ENCODE results near the gene APC2.

Gene APC2, protein sequence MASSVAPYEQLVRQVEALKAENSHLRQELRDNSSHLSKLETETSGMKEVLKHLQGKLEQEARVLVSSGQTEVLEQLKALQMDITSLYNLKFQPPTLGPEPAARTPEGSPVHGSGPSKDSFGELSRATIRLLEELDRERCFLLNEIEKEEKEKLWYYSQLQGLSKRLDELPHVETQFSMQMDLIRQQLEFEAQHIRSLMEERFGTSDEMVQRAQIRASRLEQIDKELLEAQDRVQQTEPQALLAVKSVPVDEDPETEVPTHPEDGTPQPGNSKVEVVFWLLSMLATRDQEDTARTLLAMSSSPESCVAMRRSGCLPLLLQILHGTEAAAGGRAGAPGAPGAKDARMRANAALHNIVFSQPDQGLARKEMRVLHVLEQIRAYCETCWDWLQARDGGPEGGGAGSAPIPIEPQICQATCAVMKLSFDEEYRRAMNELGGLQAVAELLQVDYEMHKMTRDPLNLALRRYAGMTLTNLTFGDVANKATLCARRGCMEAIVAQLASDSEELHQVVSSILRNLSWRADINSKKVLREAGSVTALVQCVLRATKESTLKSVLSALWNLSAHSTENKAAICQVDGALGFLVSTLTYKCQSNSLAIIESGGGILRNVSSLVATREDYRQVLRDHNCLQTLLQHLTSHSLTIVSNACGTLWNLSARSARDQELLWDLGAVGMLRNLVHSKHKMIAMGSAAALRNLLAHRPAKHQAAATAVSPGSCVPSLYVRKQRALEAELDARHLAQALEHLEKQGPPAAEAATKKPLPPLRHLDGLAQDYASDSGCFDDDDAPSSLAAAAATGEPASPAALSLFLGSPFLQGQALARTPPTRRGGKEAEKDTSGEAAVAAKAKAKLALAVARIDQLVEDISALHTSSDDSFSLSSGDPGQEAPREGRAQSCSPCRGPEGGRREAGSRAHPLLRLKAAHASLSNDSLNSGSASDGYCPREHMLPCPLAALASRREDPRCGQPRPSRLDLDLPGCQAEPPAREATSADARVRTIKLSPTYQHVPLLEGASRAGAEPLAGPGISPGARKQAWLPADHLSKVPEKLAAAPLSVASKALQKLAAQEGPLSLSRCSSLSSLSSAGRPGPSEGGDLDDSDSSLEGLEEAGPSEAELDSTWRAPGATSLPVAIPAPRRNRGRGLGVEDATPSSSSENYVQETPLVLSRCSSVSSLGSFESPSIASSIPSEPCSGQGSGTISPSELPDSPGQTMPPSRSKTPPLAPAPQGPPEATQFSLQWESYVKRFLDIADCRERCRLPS (N-terminal part only)

DNA sequence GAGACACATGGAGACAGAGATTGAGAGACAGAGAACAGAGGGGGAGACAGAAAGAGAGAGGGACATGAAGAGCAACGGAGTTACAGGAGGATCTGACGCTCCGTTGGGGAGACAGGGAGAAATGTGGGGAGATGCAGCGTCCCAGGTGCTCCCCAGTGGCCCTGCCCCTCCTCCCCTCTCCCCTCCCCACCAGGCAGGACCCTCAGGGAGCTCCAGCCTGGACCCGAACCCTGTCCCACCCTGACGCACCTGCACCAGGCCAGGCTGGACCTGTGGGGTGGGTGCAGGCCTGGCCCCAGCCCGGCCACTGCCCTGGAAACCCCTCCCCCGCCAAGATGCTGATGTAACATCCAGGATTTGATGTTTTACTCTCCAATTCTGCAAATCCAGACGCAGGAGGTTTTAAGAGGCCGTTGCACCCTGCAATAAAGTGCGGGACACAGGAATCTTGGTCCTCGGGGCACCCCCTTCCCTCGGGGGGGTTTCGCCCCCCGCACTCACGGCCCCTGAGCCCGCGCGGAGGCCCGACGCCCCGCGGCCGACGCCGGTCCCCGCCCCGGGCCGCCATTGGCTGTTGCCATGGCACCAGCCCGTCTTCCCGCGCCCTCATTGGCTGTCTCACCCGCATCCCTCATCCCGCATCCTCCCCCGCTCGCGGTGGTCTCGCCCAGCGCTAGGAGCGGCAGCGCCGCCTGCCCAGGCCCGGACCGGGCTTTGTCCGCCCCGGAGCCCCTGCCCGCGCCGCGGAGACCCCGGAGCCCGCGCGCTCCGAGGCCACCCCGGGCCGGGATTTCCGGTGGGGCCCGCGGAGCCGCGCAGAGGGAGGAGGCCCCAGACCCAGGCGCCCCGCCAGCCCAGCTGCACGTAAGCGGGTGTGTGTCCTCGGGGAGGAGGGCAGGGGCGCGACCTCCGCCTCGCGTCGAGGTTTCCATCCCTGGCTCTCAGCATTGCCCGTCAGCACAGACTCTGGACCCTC, at the start of gene APC2:
Gene APC2, plus strand, starts transcription at position 655 of the 976 bp plus-strand sequence. CDS start 2,881 bp downstream, outside the sequence.
- H3K36me3 Mint-ChIP-seq, result peaks cover 7 to 8% of the 10 kb centered on the region in 2 donors
- H3K4me3 Mint-ChIP-seq, result peak within 1 kb of the TSS; percentile 8 to 20
- ATAC-seq (replicated peaks) (no peak), DNase-seq (no peak)
- H3K9me3 Mint-ChIP-seq, result no peaks in the 10 kb centered on the region
- peak within 1 kb of the TSS; percentile 75 for H3K27ac Mint-ChIP-seq
- peaks cover 61 to 79% of the 10 kb centered on the region in 2 donors for H3K27me3 Mint-ChIP-seq
- peaks cover 32 to 40% of the 10 kb centered on the region in 2 donors for H3K4me1 Mint-ChIP-seq

DNA sequence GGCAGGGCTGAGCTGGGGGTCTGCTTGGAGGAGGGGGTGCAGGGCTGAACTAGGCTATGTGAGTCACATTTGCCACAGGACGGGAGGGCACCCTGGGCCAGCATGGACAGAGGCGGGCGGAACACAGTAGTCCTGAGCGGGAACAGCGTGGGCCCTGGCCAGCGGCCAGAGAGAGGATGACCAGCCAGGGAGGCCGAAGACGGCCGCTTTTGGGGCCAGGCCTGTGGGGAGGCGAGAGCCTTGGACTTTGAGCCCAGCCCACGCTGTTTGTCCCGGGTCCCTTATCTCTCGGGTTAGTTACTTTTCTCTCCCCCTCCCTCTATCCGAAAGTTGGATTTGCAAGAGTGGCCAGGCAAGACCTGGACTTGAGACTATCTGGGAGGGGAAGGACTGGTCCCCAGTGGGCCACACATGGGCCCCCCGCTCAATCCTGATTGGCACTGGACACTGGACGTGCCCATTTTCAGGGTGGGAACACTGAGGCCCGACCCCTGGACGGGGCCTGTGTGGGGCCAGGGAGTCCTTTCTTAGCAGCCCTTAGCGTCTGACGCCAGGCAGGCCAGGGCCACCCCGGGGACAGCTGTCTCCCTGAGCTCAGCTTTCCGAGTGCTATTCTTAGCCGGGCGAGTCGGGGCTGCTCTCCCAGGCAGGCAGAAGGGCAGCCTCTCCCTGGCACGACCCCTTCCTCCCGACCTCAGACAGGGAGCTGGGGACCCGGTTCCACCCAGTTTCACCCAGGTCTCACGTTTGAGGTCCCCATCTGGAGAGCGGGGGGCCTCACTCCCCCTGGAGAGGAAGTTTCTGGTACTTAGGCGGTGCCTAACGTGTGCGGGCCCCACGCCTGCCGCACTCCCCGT, 49.4 kb upstream of the APC2 start:
- H3K9me3 Mint-ChIP-seq, result no peaks in the 10 kb centered on the region
- no peak overlapping the region for H3K27ac Mint-ChIP-seq
- H3K4me3 Mint-ChIP-seq, result peak overlapping the region; percentile 70 to 75
- peaks cover 9 to 13% of the 10 kb centered on the region in 2 donors for H3K27me3 Mint-ChIP-seq
- ATAC-seq (replicated peaks), result peak; percentile 42 to 45
- DNase-seq, result no peak
- peaks cover 14 to 32% of the 10 kb centered on the region in 2 donors for H3K4me1 Mint-ChIP-seq
- peaks cover 7 to 14% of the 10 kb centered on the region in 2 donors for H3K36me3 Mint-ChIP-seq

DNA sequence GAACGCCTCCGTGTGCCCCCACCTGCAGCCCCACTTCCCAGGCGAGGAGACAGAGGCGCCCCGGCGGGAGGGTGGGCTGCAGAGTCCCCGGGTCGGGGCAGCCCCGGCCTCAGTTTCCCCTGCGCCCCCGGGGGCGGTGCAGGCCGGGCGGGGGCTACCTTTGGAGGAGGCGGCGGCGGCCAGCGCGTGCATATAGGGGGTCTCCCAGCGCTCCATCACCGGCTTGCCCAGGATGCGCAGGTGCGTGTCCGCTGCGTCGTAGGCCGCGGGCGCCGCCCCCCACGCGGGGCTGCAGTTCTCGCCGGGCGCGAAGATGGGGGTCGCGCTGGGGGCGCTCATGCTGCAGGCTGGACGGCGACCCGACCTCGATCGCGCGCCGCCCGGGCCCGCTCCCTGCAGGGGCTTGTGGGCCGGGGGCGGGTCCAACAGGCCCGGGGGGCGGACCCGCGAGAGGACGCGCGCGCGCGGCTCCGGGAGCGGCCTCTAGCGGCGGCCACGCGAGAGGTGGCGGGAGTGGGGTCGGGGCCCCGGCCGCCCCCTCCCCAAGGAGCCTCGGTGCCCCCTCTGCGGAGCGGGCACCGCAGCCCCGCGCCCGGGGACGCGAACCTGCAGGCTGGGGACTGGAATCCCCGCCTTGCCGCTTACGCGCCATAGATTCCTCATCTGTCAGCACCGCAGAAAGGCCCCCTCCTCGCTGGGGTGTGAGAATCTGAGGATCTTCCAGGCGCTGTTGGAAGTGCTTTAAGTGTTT, 48.6 kb upstream of the APC2 start, which contains the start of gene GAMT:
Gene GAMT, minus strand, starts transcription at position 405 of the 751 bp plus-strand sequence. Its CDS starts 66 bp downstream, at position 339.
- no peak for DNase-seq
- Mint-ChIP-seq H3K36me3 (peaks cover 7 to 10% of the 10 kb centered on the region in 2 donors), H3K27ac (no peak within 1 kb of the TSS), H3K9me3 (no peaks in the 10 kb centered on the region), H3K4me3 (peak within 1 kb of the TSS; percentile 70 to 75), H3K4me1 (peaks cover 13 to 29% of the 10 kb centered on the region in 2 donors), H3K27me3 (peaks cover 9 to 13% of the 10 kb centered on the region in 2 donors)
- peak; percentile 63 to 74 for ATAC-seq (replicated peaks)

DNA sequence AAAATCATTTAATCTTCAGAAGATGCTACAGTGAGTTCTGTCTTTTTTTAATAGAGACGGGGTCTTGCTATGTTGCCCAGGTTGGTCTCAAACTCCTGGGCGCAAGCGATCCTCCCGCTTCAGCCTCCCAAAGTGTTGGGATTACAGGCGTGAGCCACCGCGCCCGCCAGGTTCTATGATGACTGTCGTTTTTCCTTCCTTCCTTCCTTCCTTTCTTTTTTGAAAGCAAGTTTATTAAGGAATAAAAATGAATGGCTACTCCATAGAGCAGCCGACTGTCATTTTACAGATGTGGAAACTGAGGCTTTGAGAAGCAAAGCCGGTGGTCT, 48.1 kb upstream of the APC2 start:
- Mint-ChIP-seq H3K9me3 (no peaks in the 10 kb centered on the region), H3K27ac (no peak overlapping the region), H3K27me3 (peaks cover 9 to 13% of the 10 kb centered on the region in 2 donors), H3K36me3 (peaks cover 7 to 8% of the 10 kb centered on the region in 2 donors), H3K4me1 (peaks cover 17 to 29% of the 10 kb centered on the region in 2 donors), H3K4me3 (peak overlapping the region; percentile 37 to 39)
- ATAC-seq (replicated peaks), result no peak
- DNase-seq, result no peak

DNA sequence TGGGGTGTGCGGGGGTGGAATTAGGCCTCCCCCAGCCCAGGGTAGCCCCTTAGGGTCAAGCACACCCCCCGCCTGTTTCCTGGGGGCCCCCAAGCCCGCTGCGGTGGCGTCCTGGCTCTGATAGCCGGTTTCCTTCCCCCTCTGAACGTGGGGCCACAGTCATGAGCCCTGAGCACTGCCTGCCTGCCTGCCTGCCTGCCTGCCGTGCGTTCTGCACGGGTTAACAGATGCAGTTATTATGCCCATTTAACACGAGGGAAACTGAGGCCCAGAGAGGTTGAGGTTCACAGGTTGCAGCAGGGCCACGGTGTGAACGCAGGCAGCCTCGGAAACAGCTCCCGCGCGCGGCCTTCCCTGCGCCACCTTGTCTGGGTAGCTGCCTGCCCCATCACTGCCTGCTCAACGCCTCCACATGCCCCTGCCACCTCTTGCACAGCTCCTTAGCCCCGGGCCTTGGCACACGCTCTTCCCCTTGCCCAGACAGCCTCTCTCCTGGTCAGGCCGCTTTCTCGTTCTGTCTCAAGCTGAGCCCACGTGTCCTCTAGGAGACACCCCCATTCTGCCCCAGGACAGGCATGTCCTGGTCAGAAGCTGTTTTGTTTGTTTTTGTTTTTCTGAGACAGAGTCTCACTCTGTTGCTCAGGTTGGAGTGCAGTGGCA, 47.4 kb upstream of the APC2 start:
- Mint-ChIP-seq H3K9me3 (no peaks in the 10 kb centered on the region), H3K4me1 (peaks cover 17 to 29% of the 10 kb centered on the region in 2 donors), H3K27me3 (peaks cover 9 to 13% of the 10 kb centered on the region in 2 donors), H3K36me3 (peaks cover 3 to 8% of the 10 kb centered on the region in 2 donors), H3K4me3 (peak overlapping the region; percentile 60 to 70), H3K27ac (peak overlapping the region; percentile 60)
- DNase-seq, result no peak
- ATAC-seq (replicated peaks), result no peak

DNA sequence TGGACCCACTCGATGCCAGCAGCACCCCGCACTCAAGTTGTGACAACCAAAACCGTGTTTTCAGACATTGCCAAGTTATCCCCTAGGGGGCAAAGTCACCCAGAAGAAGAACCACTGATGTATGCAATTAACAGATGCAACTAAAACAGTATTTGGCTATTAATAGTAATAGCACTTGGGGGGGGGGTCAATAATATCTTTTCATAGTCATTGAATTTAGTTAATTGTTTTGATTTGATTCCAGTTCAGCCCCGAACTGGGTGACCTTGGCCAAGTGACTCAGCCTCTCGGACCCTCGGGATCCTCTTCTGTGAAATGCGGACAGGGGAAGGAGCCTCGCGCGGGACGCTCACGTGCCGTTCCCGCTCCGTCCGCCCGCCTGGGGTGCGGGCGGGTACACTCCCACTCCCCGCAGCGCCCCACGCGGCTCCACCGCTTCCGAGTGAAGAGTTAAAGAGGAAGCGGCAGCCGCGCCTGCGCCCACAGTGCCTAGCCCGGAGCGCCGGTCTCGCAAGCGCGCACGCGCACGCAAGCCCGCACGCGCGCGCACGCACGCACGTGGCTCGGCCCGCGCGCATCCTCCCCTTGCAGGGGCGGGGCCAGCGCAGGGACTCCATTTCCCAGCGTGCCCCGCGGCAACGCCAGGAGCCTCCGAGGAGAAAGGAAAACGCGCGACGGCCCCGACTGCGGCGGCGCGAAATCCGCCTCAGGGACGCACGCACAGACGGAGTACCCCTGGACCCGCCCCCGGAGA, 43.0 kb upstream of the APC2 start:
- peak; percentile 100 for DNase-seq
- peaks cover 9 to 13% of the 10 kb centered on the region in 2 donors for H3K27me3 Mint-ChIP-seq
- peaks cover 41 to 55% of the 10 kb centered on the region in 2 donors for H3K4me1 Mint-ChIP-seq
- H3K27ac Mint-ChIP-seq, result peak overlapping the region; percentile 86
- H3K4me3 Mint-ChIP-seq, result peak overlapping the region; percentile 81 to 84
- H3K36me3 Mint-ChIP-seq, result peaks cover 16 to 23% of the 10 kb centered on the region in 2 donors
- ATAC-seq (replicated peaks), result peak; percentile 83 to 87
- H3K9me3 Mint-ChIP-seq, result no peaks in the 10 kb centered on the region

DNA sequence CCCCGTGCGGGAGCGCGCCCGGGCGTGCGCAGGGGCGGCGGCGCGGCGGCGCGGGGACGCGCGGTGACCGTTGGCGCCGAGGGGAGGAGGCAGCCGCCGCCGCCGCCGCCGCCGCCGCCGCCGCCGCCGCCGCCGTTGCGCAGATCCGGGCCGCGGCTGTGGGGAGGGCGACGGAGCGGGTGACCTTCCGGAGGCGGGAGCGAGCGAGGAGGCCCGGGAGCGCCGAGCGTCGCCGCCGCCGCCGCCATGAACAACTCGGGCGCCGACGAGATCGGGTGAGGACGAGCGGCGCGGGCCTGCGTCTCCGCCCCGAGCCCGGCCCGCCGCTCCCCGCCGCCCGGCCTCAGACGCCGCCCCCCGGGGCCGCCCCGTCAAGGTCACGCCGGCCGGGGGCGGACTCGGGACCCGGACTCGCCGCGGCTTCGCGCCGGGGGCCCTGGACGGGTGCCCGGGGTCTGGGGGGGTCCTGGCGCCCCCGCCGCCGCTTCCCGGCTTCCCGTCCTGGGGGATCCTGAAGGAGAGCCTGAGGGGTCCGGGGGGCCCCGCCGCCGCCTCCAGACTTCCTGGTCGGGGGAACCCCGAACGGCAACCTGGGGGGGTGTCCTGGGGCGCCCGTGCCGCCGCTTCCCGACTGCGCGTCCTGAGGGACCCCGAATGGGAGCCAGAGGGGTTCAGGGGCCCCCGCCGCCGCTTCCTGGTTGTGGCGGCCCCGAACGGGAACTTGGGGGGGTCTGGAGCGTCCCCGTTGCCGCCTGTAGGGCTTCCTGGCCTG, 42.2 kb upstream of the APC2 start, which contains the start of gene DAZAP1:
Gene DAZAP1, plus strand, starts transcription at position 59 of the 772 bp plus-strand sequence. Its CDS starts 188 bp downstream, at position 247.
- peak; percentile 37 for DNase-seq
- H3K9me3 Mint-ChIP-seq, result no peaks in the 10 kb centered on the region

DNA sequence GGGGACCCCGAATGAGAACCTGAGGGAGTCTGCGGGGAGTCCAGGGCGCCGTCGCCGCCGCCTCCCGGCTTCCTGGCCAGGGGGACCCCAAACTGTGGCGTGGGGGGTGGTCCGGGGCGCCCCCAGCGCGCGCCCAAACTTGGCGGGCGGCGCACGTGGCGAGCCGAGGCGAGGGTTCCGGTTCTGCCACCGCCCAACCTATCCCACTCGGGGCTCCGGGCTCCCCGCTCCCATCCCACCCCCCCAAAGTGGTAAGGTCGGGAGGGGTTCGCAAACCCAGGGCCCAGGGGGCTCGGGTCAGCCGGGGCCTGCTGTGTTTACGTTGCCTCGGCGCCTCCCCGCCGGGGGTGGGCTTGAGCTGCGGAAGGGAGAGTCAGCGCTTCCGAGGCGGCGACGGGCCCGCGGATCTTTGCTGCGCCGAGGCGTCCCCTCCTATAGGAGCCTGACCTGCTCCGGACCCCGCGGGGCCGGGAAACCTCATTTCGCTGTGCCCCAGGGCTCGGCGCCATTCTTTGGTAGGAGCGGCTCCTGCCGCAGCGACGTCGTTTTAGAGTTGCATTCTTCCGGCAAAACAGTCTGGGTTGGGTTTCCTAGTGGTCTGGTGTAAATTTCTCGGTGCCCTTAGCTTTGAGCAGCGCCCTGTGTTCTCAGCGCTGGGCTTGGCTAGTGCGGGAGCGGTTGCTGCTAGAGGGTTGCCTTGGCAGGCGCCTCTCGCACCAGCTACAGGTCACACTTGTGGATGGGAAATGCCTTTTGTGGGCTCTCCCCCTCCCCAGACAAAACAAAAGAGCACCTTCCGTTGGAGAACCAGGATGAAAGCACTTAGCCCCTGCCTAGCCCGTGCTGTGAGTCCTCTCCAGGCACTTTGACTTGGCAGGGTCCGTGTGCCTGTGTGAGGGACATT, 41.4 kb upstream of the APC2 start:
- H3K4me3 Mint-ChIP-seq, result peak overlapping the region; percentile 92 to 94
- H3K27ac Mint-ChIP-seq, result peak overlapping the region; percentile 95
- H3K4me1 Mint-ChIP-seq, result peaks cover 39 to 54% of the 10 kb centered on the region in 2 donors
- H3K36me3 Mint-ChIP-seq, result peaks cover 21 to 26% of the 10 kb centered on the region in 2 donors
- H3K9me3 Mint-ChIP-seq, result no peaks in the 10 kb centered on the region
- DNase-seq (peak; percentile 29), ATAC-seq (replicated peaks) (peak; percentile 20 to 23)
- peaks cover under 1 to 3% of the 10 kb centered on the region in 2 donors for H3K27me3 Mint-ChIP-seq

More for the DNA sequence above, 42.2 kb upstream of the APC2 start, which contains the start of gene DAZAP1:
- Mint-ChIP-seq H3K36me3 (peaks cover 16 to 24% of the 10 kb centered on the region in 2 donors), H3K4me3 (peak within 1 kb of the TSS; percentile 92 to 94), H3K4me1 (peaks cover 39 to 54% of the 10 kb centered on the region in 2 donors), H3K27ac (peak within 1 kb of the TSS; percentile 86), H3K27me3 (peaks cover 6 to 9% of the 10 kb centered on the region in 2 donors)
- peak; percentile 0 to 1 for ATAC-seq (replicated peaks)
